GM12801 (cell line): ENCODE measurements around the gene ETHE1.

Experiments used
- CTCF ChIP-seq: IDR thresholded peaks from one replicate; pipeline ENCODE4 v1.5.1; 2011; ENCODE audit warnings: control low read depth; ENCODE audit not compliant: insufficient read length; ENCODE audit errors: extremely low read depth

Gene ETHE1

GRCh38 chr19:43507880-43508279 lies 19.1 kb downstream of the ETHE1 start:
- TF ChIP-seq CTCF, result no peak

GRCh38 chr19:43506629-43507028 lies 20.4 kb downstream of the ETHE1 start:
- TF ChIP-seq CTCF, result no peak

- TF ChIP-seq CTCF, result no peak
Observed at GRCh38 chr19:43505941-43506340, 21.1 kb downstream of the ETHE1 start.

- no peak for TF ChIP-seq CTCF
Observed at GRCh38 chr19:43505186-43505456, 21.9 kb downstream of the ETHE1 start.

GRCh38 chr19:43504426-43505185 lies 22.4 kb downstream of the ETHE1 start, which contains the start of gene PHLDB3:
TSS of gene PHLDB3 (minus strand) at chr19:43504746. CDS start at chr19:43504118, 628 bp downstream.
- TF ChIP-seq CTCF, result no peak

- TF ChIP-seq CTCF, result no peak
Observed at GRCh38 chr19:43503501-43504425, 23.2 kb downstream of the ETHE1 start.

- no peak for TF ChIP-seq CTCF
Observed at GRCh38 chr19:43502419-43502976, 24.5 kb downstream of the ETHE1 start.
